WTC11 (cell line): ENCODE data around the gene LY6G6F.

Experiments
- CREB1 ChIP-seq: sonication (generic); formaldehyde crosslinking; IDR thresholded peaks from 2 replicates; pipeline ENCODE4 v1.8.0; 2023; ENCODE audit warnings: mild to moderate bottlenecking, missing genetic modification reagents
- CTCF ChIP-seq: fragments of 200-600 bp; IDR thresholded peaks from 2 replicates; pipeline ENCODE4 v1.8.0; 2022; ENCODE audit warnings: antibody characterized with exemption
- FOXJ3 ChIP-seq: sonication (generic); formaldehyde crosslinking; IDR thresholded peaks from 2 replicates; pipeline ENCODE4 v1.9.0; 2021; ENCODE audit warnings: missing genetic modification reagents, mild to moderate bottlenecking, borderline replicate concordance
- FOXP4 ChIP-seq: sonication (generic); formaldehyde crosslinking; IDR thresholded peaks from 2 replicates; pipeline ENCODE4 v1.8.0; 2022; ENCODE audit warnings: mild to moderate bottlenecking, missing genetic modification reagents
- IRF2 ChIP-seq: sonication (generic); formaldehyde crosslinking; IDR thresholded peaks from 2 replicates; pipeline ENCODE4 v1.8.0; 2022; ENCODE audit warnings: low read depth, missing genetic modification reagents, borderline replicate concordance
- KAT7 ChIP-seq: sonication (generic); formaldehyde crosslinking; IDR thresholded peaks from 2 replicates; pipeline ENCODE4 v1.8.1; 2023; ENCODE audit warnings: missing genetic modification reagents, mild to moderate bottlenecking, borderline replicate concordance
- MAX ChIP-seq: sonication (generic); formaldehyde crosslinking; IDR thresholded peaks from 2 replicates; pipeline ENCODE4 v1.8.0; 2022; ENCODE audit warnings: mild to moderate bottlenecking, missing genetic modification reagents
- PREB ChIP-seq: sonication (generic); formaldehyde crosslinking; IDR thresholded peaks from 2 replicates; pipeline ENCODE4 v1.8.1; 2022; ENCODE audit warnings: mild to moderate bottlenecking, missing genetic modification reagents, moderate library complexity, borderline replicate concordance
- RELA ChIP-seq: sonication (generic); formaldehyde crosslinking; IDR thresholded peaks from 2 replicates; pipeline ENCODE4 v1.8.1; 2022; ENCODE audit warnings: missing genetic modification reagents, mild to moderate bottlenecking, borderline replicate concordance
- STAT6 ChIP-seq: sonication (generic); formaldehyde crosslinking; conservative IDR thresholded peaks from 2 replicates; pipeline ENCODE4 v1.8.1; 2023; ENCODE audit warnings: mild to moderate bottlenecking, low read depth, missing genetic modification reagents, moderate library complexity
- TP53 ChIP-seq: sonication (generic); formaldehyde crosslinking; IDR thresholded peaks from 2 replicates; pipeline ENCODE4 v1.8.1; 2023; ENCODE audit warnings: mild to moderate bottlenecking, missing genetic modification reagents
- ZNF138 ChIP-seq: sonication (generic); formaldehyde crosslinking; conservative IDR thresholded peaks from 2 replicates; pipeline ENCODE4 v1.8.1; 2022; ENCODE audit warnings: mild to moderate bottlenecking, moderate library complexity, missing genetic modification reagents
- ZNF532 ChIP-seq: fragments of 250-450 bp; sonication (Bioruptor Pico); IDR thresholded peaks from 2 replicates; pipeline ENCODE4 v1.9.0; 2021; ENCODE audit warnings: mild to moderate bottlenecking, borderline replicate concordance

- no peak for TF ChIP-seq ZNF138 (CRISPR knock-in tag)
- no peak for TF ChIP-seq CTCF
- TF ChIP-seq CREB1 (CRISPR knock-in tag) = no peak
- TF ChIP-seq FOXP4 (CRISPR knock-in tag) = no peak
- no peak for TF ChIP-seq KAT7 (CRISPR knock-in tag)
- TF ChIP-seq RELA (CRISPR knock-in tag) = no peak
- TF ChIP-seq PREB (CRISPR knock-in tag) = no peak
- TF ChIP-seq TP53 (CRISPR knock-in tag) = no peak
- TF ChIP-seq IRF2 (CRISPR knock-in tag) = no peak
- no peak for TF ChIP-seq MAX
- no peak for TF ChIP-seq ZNF532 (CRISPR knock-in tag)
- no peak for TF ChIP-seq STAT6
- no peak; the same call in 1 of the 2 replicates for TF ChIP-seq FOXJ3 (CRISPR knock-in tag)
Observed at GRCh38 chr6:31740397-31741223, 33.9 kb downstream of the LY6G6F start.
